ENCODE measurements around the gene SLC38A5. TPM values are rescaled to one million over a fixed set of nuclear protein-coding genes. Genes with fewer than 3 reads are reported as not detected.

SLC38A5 gene
- total RNA-seq, 2 experiments from 2014 or later = 86.0 to 88.0 TPM

GRCh38 chrX:48508400-48509244, 38.6 kb upstream of the SLC38A5 start, which contains the start of gene PORCN:
PORCN (plus strand) TSS chrX:48508992; CDS start chrX:48509821, 829 bp downstream.
- POLR2A ChIA-PET = interaction anchor here (0.8 kb wide), 1 partner anchor 46 kb away, joined by 3 read pairs; no protein-coding TSS in a partner anchor
- ATAC-seq = peak; percentile 96

GRCh38 chrX:48507246-48507645, 37.2 kb upstream of the SLC38A5 start:
- H3K4me1 Mint-ChIP-seq (ENCODE audit: low read depth) = peaks cover 29% of the 10 kb centered on the region
- ATAC-seq = no peak
- CTCF ChIA-PET = interaction anchor here (1.8 kb wide), 1 partner anchor 33 kb away, joined by 5 read pairs; no protein-coding TSS in a partner anchor

More at GRCh38 chrX:48508400-48509244, 38.6 kb upstream of the SLC38A5 start, which contains the start of gene PORCN:
- peak; percentile 86 for DNase-seq
- H3K9me3 Mint-ChIP-seq (ENCODE audit: insufficient read depth) = no peaks in the 10 kb centered on the region
- H3K4me3 Mint-ChIP-seq = peak within 1 kb of the TSS; percentile 88
- H3K4me1 Mint-ChIP-seq (ENCODE audit: low read depth) = peaks cover 30% of the 10 kb centered on the region
- peaks cover 18% of the 10 kb centered on the region for H3K36me3 Mint-ChIP-seq (ENCODE audit: low read depth)
- H3K27me3 Mint-ChIP-seq (ENCODE audit: low read depth) = no peaks in the 10 kb centered on the region
- peak within 1 kb of the TSS; percentile 85 for H3K27ac Mint-ChIP-seq
- CTCF ChIA-PET = interaction anchor here (1.8 kb wide), 1 partner anchor 34 kb away, joined by 5 read pairs; no protein-coding TSS in a partner anchor

GRCh38 chrX:48505481-48505880, 35.4 kb upstream of the SLC38A5 start:
- peaks cover 5% of the 10 kb centered on the region for H3K36me3 Mint-ChIP-seq (ENCODE audit: low read depth)
- POLR2A ChIA-PET = no interaction called here
- CTCF ChIA-PET = no interaction called here

More at GRCh38 chrX:48507246-48507645, 37.2 kb upstream of the SLC38A5 start:
- H3K4me3 Mint-ChIP-seq = peak overlapping the region; percentile 10
- H3K9me3 Mint-ChIP-seq (ENCODE audit: insufficient read depth) = no peaks in the 10 kb centered on the region
- POLR2A ChIA-PET = no interaction called here
- H3K36me3 Mint-ChIP-seq (ENCODE audit: low read depth) = peaks cover 15% of the 10 kb centered on the region
- no peak overlapping the region for H3K27ac Mint-ChIP-seq
- H3K27me3 Mint-ChIP-seq (ENCODE audit: low read depth) = no peaks in the 10 kb centered on the region
- no peak for DNase-seq

GRCh38 chrX:48504261-48504660, 34.2 kb upstream of the SLC38A5 start:
- DNase-seq = no peak
- POLR2A ChIA-PET = interaction anchor here (0.5 kb wide), 1 partner anchor 54 kb away, joined by 3 read pairs; no protein-coding TSS in a partner anchor
- ATAC-seq = no peak
- no peak overlapping the region for H3K4me3 Mint-ChIP-seq
- H3K36me3 Mint-ChIP-seq (ENCODE audit: low read depth) = peaks cover 2% of the 10 kb centered on the region
- H3K27me3 Mint-ChIP-seq (ENCODE audit: low read depth) = no peaks in the 10 kb centered on the region
- H3K9me3 Mint-ChIP-seq (ENCODE audit: insufficient read depth) = no peaks in the 10 kb centered on the region
- H3K27ac Mint-ChIP-seq = no peak overlapping the region
- H3K4me1 Mint-ChIP-seq (ENCODE audit: low read depth) = peaks cover under 1% of the 10 kb centered on the region
- CTCF ChIA-PET = no interaction called here

More at GRCh38 chrX:48505481-48505880, 35.4 kb upstream of the SLC38A5 start:
- Mint-ChIP-seq H3K27ac (no peak overlapping the region), H3K4me3 (no peak overlapping the region), H3K9me3 (ENCODE audit: insufficient read depth) (no peaks in the 10 kb centered on the region), H3K27me3 (ENCODE audit: low read depth) (no peaks in the 10 kb centered on the region), H3K4me1 (ENCODE audit: low read depth) (peaks cover 13% of the 10 kb centered on the region)
- no peak for DNase-seq
- ATAC-seq = no peak

GRCh38 chrX:48498374-48498809, 28.3 kb upstream of the SLC38A5 start:
- no peaks in the 10 kb centered on the region for H3K4me1 Mint-ChIP-seq (ENCODE audit: low read depth)
- ATAC-seq = no peak
- no peaks in the 10 kb centered on the region for H3K9me3 Mint-ChIP-seq (ENCODE audit: insufficient read depth)
- POLR2A ChIA-PET = interaction anchor here (0.6 kb wide), 1 partner anchor 32 kb away, joined by 3 read pairs; no protein-coding TSS in a partner anchor
- no peaks in the 10 kb centered on the region for H3K36me3 Mint-ChIP-seq (ENCODE audit: low read depth)
- no peak for DNase-seq
- no peak overlapping the region for H3K4me3 Mint-ChIP-seq
- CTCF ChIA-PET = no interaction called here
- H3K27me3 Mint-ChIP-seq (ENCODE audit: low read depth) = no peaks in the 10 kb centered on the region
- no peak overlapping the region for H3K27ac Mint-ChIP-seq

- no peaks in the 10 kb centered on the region for H3K36me3 Mint-ChIP-seq (ENCODE audit: low read depth)
Measured at GRCh38 chrX:48497871-48498270, 27.8 kb upstream of the SLC38A5 start.

GRCh38 chrX:48496660-48497059, 26.6 kb upstream of the SLC38A5 start:
- Mint-ChIP-seq H3K4me3 (no peak overlapping the region), H3K9me3 (ENCODE audit: insufficient read depth) (no peaks in the 10 kb centered on the region), H3K36me3 (ENCODE audit: low read depth) (no peaks in the 10 kb centered on the region), H3K27me3 (ENCODE audit: low read depth) (no peaks in the 10 kb centered on the region), H3K27ac (no peak overlapping the region), H3K4me1 (ENCODE audit: low read depth) (no peaks in the 10 kb centered on the region)
- ChIA-PET POLR2A (no interaction called here), CTCF (no interaction called here)
- DNase-seq (no peak), ATAC-seq (no peak)

More at GRCh38 chrX:48497871-48498270, 27.8 kb upstream of the SLC38A5 start:
- ATAC-seq (no peak), DNase-seq (no peak)
- Mint-ChIP-seq H3K9me3 (ENCODE audit: insufficient read depth) (no peaks in the 10 kb centered on the region), H3K4me1 (ENCODE audit: low read depth) (no peaks in the 10 kb centered on the region), H3K4me3 (no peak overlapping the region), H3K27ac (no peak overlapping the region), H3K27me3 (ENCODE audit: low read depth) (no peaks in the 10 kb centered on the region)
- ChIA-PET POLR2A (interaction anchor here (0.6 kb wide), 1 partner anchor 33 kb away, joined by 3 read pairs; no protein-coding TSS in a partner anchor), CTCF (no interaction called here)

GRCh38 chrX:48493890-48494364, 23.9 kb upstream of the SLC38A5 start:
- H3K9me3 Mint-ChIP-seq (ENCODE audit: insufficient read depth) = no peaks in the 10 kb centered on the region
- no peaks in the 10 kb centered on the region for H3K4me1 Mint-ChIP-seq (ENCODE audit: low read depth)
- no peak overlapping the region for H3K27ac Mint-ChIP-seq
- no peaks in the 10 kb centered on the region for H3K36me3 Mint-ChIP-seq (ENCODE audit: low read depth)
- DNase-seq (no peak), ATAC-seq (no peak)
- CTCF ChIA-PET = interaction anchor here (0.9 to 1.5 kb wide), 4 partner anchors 15 to 45 kb away, joined by 3 to 4 read pairs (median 4); partner anchors contain the start of gene TBC1D25
- H3K4me3 Mint-ChIP-seq = no peak overlapping the region
- H3K27me3 Mint-ChIP-seq (ENCODE audit: low read depth) = no peaks in the 10 kb centered on the region
- POLR2A ChIA-PET = no interaction called here

GRCh38 chrX:48492293-48492910, 22.3 kb upstream of the SLC38A5 start:
- H3K27me3 Mint-ChIP-seq (ENCODE audit: low read depth) = no peaks in the 10 kb centered on the region
- POLR2A ChIA-PET = no interaction called here

GRCh38 chrX:48491809-48492208, 21.7 kb upstream of the SLC38A5 start:
- ChIA-PET POLR2A (no interaction called here), CTCF (no interaction called here)
- DNase-seq (no peak), ATAC-seq (no peak)
- no peaks in the 10 kb centered on the region for H3K9me3 Mint-ChIP-seq (ENCODE audit: insufficient read depth)
- no peaks in the 10 kb centered on the region for H3K27me3 Mint-ChIP-seq (ENCODE audit: low read depth)
- peaks cover 4% of the 10 kb centered on the region for H3K36me3 Mint-ChIP-seq (ENCODE audit: low read depth)
- H3K4me3 Mint-ChIP-seq = no peak overlapping the region
- H3K27ac Mint-ChIP-seq = no peak overlapping the region
- H3K4me1 Mint-ChIP-seq (ENCODE audit: low read depth) = no peaks in the 10 kb centered on the region

More at GRCh38 chrX:48492293-48492910, 22.3 kb upstream of the SLC38A5 start:
- Mint-ChIP-seq H3K9me3 (ENCODE audit: insufficient read depth) (no peaks in the 10 kb centered on the region), H3K36me3 (ENCODE audit: low read depth) (no peaks in the 10 kb centered on the region), H3K4me3 (no peak overlapping the region), H3K4me1 (ENCODE audit: low read depth) (no peaks in the 10 kb centered on the region), H3K27ac (no peak overlapping the region)
- no peak for ATAC-seq
- CTCF ChIA-PET = no interaction called here
- no peak for DNase-seq

GRCh38 chrX:48490661-48491060, 20.6 kb upstream of the SLC38A5 start:
- H3K4me1 Mint-ChIP-seq (ENCODE audit: low read depth) = no peaks in the 10 kb centered on the region
- H3K4me3 Mint-ChIP-seq = no peak overlapping the region
- H3K36me3 Mint-ChIP-seq (ENCODE audit: low read depth) = peaks cover 4% of the 10 kb centered on the region
- H3K9me3 Mint-ChIP-seq (ENCODE audit: insufficient read depth) = no peaks in the 10 kb centered on the region
- no peaks in the 10 kb centered on the region for H3K27me3 Mint-ChIP-seq (ENCODE audit: low read depth)
- no peak overlapping the region for H3K27ac Mint-ChIP-seq
- ChIA-PET POLR2A (no interaction called here), CTCF (no interaction called here)
- no peak for DNase-seq
- ATAC-seq = no peak

- Mint-ChIP-seq H3K27ac (no peak overlapping the region), H3K4me3 (no peak overlapping the region), H3K27me3 (ENCODE audit: low read depth) (no peaks in the 10 kb centered on the region), H3K4me1 (ENCODE audit: low read depth) (no peaks in the 10 kb centered on the region), H3K36me3 (ENCODE audit: low read depth) (peaks cover 4% of the 10 kb centered on the region), H3K9me3 (ENCODE audit: insufficient read depth) (no peaks in the 10 kb centered on the region)
- CTCF ChIA-PET = no interaction called here
- ATAC-seq = no peak
- POLR2A ChIA-PET = no interaction called here
- no peak for DNase-seq
Measured at GRCh38 chrX:48489892-48490291, 19.8 kb upstream of the SLC38A5 start.

Data from activated CD8-positive, alpha-beta T cell treated with anti-CD3 and anti-CD28 coated beads, Interleukin-2, amount 10 ng/mL, durations not matched to agents 7 days and 5 days (primary cell).